Measurements from ENCODE around the gene RELT. TPM values are rescaled to one million over a fixed set of nuclear protein-coding genes. Genes with fewer than 3 reads are reported as not detected.

Gene RELT
- total RNA-seq, 1 donor from 2014 or later = 4.4 TPM

- no peak for DNase-seq (ENCODE audit: low read depth)
These were observed 26.0 kb downstream of the RELT start for GRCh38 chr11:73401924-73402833.

- DNase-seq (ENCODE audit: low read depth) = peak; percentile 19
These were observed 26.6 kb downstream of the RELT start for GRCh38 chr11:73402834-73403185.

- no peak for DNase-seq (ENCODE audit: low read depth)
These were observed 27.3 kb downstream of the RELT start for GRCh38 chr11:73403541-73403940.

GRCh38 chr11:73404048-73404447, 27.8 kb downstream of the RELT start:
- peak; percentile 39 for DNase-seq (ENCODE audit: low read depth)

GRCh38 chr11:73404506-73405145, 28.4 kb downstream of the RELT start:
- no peak for DNase-seq (ENCODE audit: low read depth)

GRCh38 chr11:73405146-73405510, 28.9 kb downstream of the RELT start:
- no peak for DNase-seq (ENCODE audit: low read depth)

GRCh38 chr11:73406131-73406530, 29.9 kb downstream of the RELT start:
- no peak for DNase-seq (ENCODE audit: low read depth)

- DNase-seq (ENCODE audit: low read depth) = no peak
These were observed 30.4 kb downstream of the RELT start for GRCh38 chr11:73406619-73407018.

GRCh38 chr11:73409431-73409830, 33.2 kb downstream of the RELT start:
- DNase-seq (ENCODE audit: low read depth) = no peak

- DNase-seq (ENCODE audit: low read depth) = no peak
These were observed 34.4 kb downstream of the RELT start for GRCh38 chr11:73410627-73411026.

- no peak for DNase-seq (ENCODE audit: low read depth)
These were observed 34.8 kb downstream of the RELT start for GRCh38 chr11:73411031-73411430.

- peak; percentile 23 for DNase-seq (ENCODE audit: low read depth)
These were observed 36.1 kb downstream of the RELT start for GRCh38 chr11:73412308-73412707.

- no peak for DNase-seq (ENCODE audit: low read depth)
These were observed 37.1 kb downstream of the RELT start for GRCh38 chr11:73413256-73413655.

GRCh38 chr11:73414977-73415651, 38.9 kb downstream of the RELT start:
- DNase-seq (ENCODE audit: low read depth) = no peak

GRCh38 chr11:73415854-73416615, 39.8 kb downstream of the RELT start:
- peak; percentile 45 for DNase-seq (ENCODE audit: low read depth)

- DNase-seq (ENCODE audit: low read depth) = no peak
These were observed 40.6 kb downstream of the RELT start for GRCh38 chr11:73416786-73417185.

- DNase-seq (ENCODE audit: low read depth) = peak; percentile 67
These were observed 43.9 kb downstream of the RELT start for GRCh38 chr11:73420136-73420535.

GRCh38 chr11:73422886-73423285, 46.7 kb downstream of the RELT start:
- DNase-seq (ENCODE audit: low read depth) = no peak

GRCh38 chr11:73423506-73423905, 47.3 kb downstream of the RELT start:
- DNase-seq (ENCODE audit: low read depth) = no peak

GRCh38 chr11:73425108-73425507, 48.9 kb downstream of the RELT start:
- no peak for DNase-seq (ENCODE audit: low read depth)

GRCh38 chr11:73426219-73426850, 50.1 kb downstream of the RELT start:
- DNase-seq (ENCODE audit: low read depth) = no peak

- DNase-seq (ENCODE audit: low read depth) = no peak
These were observed 52.0 kb downstream of the RELT start for GRCh38 chr11:73428227-73428626.

All from renal cortical epithelial cell (primary cell).